ENCODE data around the gene ATP10A. TPM values are rescaled to one million over a fixed set of nuclear protein-coding genes. Genes with fewer than 3 reads are reported as not detected.

ATP10A gene
- polyA plus RNA-seq, 1 of the 3 experiments (the other 2 are of a cell fraction), result not detected

GRCh38 chr15:25848325-25848724 lies 14.8 kb downstream of the ATP10A start:
- WGBS (ENCODE audit: low lambda C conversion rate), result 78% methylated on average over 8 of the region's 8 CpGs
- no peaks in the 10 kb centered on the region for H3F3A ChIP-seq (replicated peaks; ENCODE audit: insufficient read depth)
- H2AFZ ChIP-seq (ENCODE audit: low read depth), result no peak overlapping the region
- no peaks in the 10 kb centered on the region for H3K79me2 ChIP-seq (ENCODE audit: insufficient read depth)
- no peaks in the 10 kb centered on the region for H3K9me2 ChIP-seq
- H3K36me3 ChIP-seq (replicated peaks in 1 of 2; ENCODE audit: control insufficient read depth in 1 of 2, insufficient read depth in 2 of 2, low read length in 1 of 2), result no peaks in the 10 kb centered on the region
- no peak overlapping the region for H3K4me3 ChIP-seq (ENCODE audit: low read depth in 2 of 2, low read length in 1 of 2)
- H3K9ac ChIP-seq, result no peak overlapping the region
- ChIA-PET CTCF (interaction anchor here (0.8 to 2.0 kb wide), 4 partner anchors 13 to 85 kb away, joined by 3 to 6 read pairs (median 4); no protein-coding TSS in a partner anchor), POLR2A (no interaction called here)
- TF ChIP-seq GABPA (IDR thresholded peaks at IDR 0.05; ENCODE audit: low read depth) (no peak), JUND (IDR thresholded peaks at IDR 0.05) (no peak), POLR2AphosphoS5 (IDR thresholded peaks at IDR 0.05; ENCODE audit: low read depth, low read length) (no peak), RAD21 (IDR thresholded peaks at IDR 0.05; ENCODE audit: low read length) (no peak), GATA2 (CRISPR knock-in tag; IDR thresholded peaks at IDR 0.05) (no peak), TEAD4 (IDR thresholded peaks at IDR 0.05; ENCODE audit: borderline replicate concordance, insufficient read depth) (no peak), TAF1 (IDR thresholded peaks at IDR 0.05; ENCODE audit: borderline replicate concordance, low read depth, low read length) (no peak), NFIC (IDR thresholded peaks at IDR 0.05; ENCODE audit: borderline replicate concordance) (no peak), YY1 (IDR thresholded peaks at IDR 0.05; ENCODE audit: low read depth) (no peak), NRF1 (IDR thresholded peaks at IDR 0.05; ENCODE audit: low read depth, low read length) (no peak), CHD2 (IDR thresholded peaks at IDR 0.05; ENCODE audit: low read length, partially characterized antibody) (no peak), FOXJ3 (CRISPR knock-in tag; IDR thresholded peaks at IDR 0.05) (no peak), SIN3A (IDR thresholded peaks at IDR 0.05; ENCODE audit: borderline replicate concordance, low read depth, low read length) (no peak), USF1 (IDR thresholded peaks at IDR 0.05; ENCODE audit: borderline replicate concordance, low read depth) (no peak), IRF3 (IDR thresholded peaks at IDR 0.05; ENCODE audit: low read depth, low read length) (no peak), TCF12 (IDR thresholded peaks at IDR 0.05) (no peak), CTCF (IDR thresholded peaks at IDR 0.05) (no peak), FOSL2 (IDR thresholded peaks at IDR 0.05; ENCODE audit: borderline replicate concordance, low read depth) (no peak)
- no peak overlapping the region for H3K4me2 ChIP-seq
- peaks cover 5 to 12% of the 10 kb centered on the region in 2 experiments; a peak in 1 of 4 replicates for H3K4me1 ChIP-seq (ENCODE audit: control insufficient read depth in 1 of 2, insufficient read depth in 2 of 2, low read depth in 1 of 2, low read length in 1 of 2)
- H3K27ac ChIP-seq (ENCODE audit: low read depth in 2 of 2, low read length in 1 of 2), result no peak overlapping the region
- H3K27me3 ChIP-seq (ENCODE audit: insufficient read depth), result no peaks in the 10 kb centered on the region
- no peak for DNase-seq
- H3K9me3 ChIP-seq, result no peaks in the 10 kb centered on the region
- no peaks in the 10 kb centered on the region for H4K20me1 ChIP-seq (ENCODE audit: insufficient read depth)
